ENCODE measurements around the gene NTNG1.

Gene NTNG1

DNA sequence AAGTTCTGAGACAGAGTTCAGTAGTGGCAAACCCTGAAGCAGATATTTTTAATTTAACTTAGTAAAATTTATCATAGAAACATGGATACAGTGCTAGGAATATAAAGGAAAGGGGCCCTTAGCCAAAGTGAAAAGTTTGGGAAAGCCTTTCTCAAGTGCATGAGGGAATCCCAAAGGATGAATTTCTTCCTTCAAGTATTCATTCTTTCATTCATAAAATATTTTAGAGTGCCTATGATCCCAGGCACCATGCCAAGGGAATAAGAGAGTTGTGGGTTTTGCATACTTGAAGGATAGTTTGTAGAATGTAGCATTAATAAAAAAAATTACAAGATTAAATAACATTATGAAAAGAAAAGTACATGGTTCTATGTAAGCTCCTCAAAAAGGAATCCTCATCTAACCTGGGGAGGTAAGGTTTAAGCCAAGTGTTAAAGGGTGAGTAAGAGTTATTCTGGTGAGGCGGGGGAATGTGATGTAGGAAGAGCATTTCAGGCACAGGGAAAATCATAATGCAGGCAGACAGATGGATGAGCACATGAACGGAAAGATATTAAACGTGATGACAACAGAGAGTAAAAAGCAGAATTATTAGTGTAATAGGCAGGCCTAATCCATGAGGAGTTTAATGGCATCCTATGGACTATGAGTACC lies 40.4 kb upstream of the NTNG1 start:
- Histone ChIP-seq H3K4me3 (ENCODE audit: low read depth, low read length) (no peak overlapping the region), H3K4me1 (no peaks in the 10 kb centered on the region), H3K27me3 (no peaks in the 10 kb centered on the region), H3K36me3 (no peaks in the 10 kb centered on the region), H3K9me3 (no peaks in the 10 kb centered on the region)
- no peak for DNase-seq
- TF ChIP-seq, protein P1, sequence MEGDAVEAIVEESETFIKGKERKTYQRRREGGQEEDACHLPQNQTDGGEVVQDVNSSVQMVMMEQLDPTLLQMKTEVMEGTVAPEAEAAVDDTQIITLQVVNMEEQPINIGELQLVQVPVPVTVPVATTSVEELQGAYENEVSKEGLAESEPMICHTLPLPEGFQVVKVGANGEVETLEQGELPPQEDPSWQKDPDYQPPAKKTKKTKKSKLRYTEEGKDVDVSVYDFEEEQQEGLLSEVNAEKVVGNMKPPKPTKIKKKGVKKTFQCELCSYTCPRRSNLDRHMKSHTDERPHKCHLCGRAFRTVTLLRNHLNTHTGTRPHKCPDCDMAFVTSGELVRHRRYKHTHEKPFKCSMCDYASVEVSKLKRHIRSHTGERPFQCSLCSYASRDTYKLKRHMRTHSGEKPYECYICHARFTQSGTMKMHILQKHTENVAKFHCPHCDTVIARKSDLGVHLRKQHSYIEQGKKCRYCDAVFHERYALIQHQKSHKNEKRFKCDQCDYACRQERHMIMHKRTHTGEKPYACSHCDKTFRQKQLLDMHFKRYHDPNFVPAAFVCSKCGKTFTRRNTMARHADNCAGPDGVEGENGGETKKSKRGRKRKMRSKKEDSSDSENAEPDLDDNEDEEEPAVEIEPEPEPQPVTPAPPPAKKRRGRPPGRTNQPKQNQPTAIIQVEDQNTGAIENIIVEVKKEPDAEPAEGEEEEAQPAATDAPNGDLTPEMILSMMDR (IDR thresholded peaks at IDR 0.05; ENCODE audit: low read depth, low read length) = no peak

DNA sequence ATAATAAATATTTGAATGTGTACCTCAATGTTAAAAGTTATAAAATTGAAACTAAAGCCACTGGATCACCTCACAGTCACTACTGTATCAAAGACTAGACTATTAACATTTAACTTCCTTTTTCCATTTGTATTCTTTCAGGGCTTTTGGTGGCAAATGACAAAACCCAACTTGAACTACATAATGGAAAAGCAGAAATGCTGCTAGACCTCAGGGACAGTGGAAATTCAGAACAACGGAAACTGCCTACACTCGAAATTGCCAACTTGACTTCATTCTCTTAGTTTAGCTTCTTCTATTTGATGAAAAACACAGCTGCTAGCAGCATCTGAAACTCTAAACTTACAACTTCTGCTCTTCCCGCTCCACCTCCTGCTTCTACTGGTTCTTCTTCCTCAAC lies 34.9 kb upstream of the NTNG1 start:
- Histone ChIP-seq H3K9me3 (no peaks in the 10 kb centered on the region), H3K4me3 (ENCODE audit: low read depth, low read length) (no peak overlapping the region), H3K36me3 (no peaks in the 10 kb centered on the region), H3K27me3 (no peaks in the 10 kb centered on the region), H3K4me1 (no peaks in the 10 kb centered on the region)
- TF ChIP-seq, protein P1 (IDR thresholded peaks at IDR 0.05; ENCODE audit: low read depth, low read length) = no peak
- DNase-seq = no peak

DNA sequence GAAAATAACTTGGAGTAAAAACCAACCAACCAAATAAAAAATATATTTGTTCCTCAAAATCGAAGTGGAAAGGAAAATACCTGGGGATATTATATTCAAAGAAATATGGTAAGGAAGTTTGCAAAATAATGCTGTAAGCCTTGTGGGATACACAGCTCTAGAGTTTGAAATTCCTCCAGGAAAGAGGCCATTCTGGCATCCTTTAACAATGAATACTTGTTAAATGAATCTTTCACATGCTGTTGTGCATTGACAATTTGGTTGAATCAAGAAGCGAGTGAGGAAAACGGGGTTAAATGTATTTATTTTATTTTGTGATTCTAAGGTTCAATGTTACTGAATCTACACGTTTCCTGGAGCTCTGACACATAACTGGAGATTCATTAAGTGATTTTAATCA lies 30.5 kb upstream of the NTNG1 start:
- no peak for DNase-seq
- Histone ChIP-seq H3K4me3 (ENCODE audit: low read depth, low read length) (no peak overlapping the region), H3K27me3 (no peaks in the 10 kb centered on the region), H3K9me3 (no peaks in the 10 kb centered on the region), H3K36me3 (no peaks in the 10 kb centered on the region), H3K4me1 (no peaks in the 10 kb centered on the region)
- TF ChIP-seq, protein P1 (IDR thresholded peaks at IDR 0.05; ENCODE audit: low read depth, low read length) = no peak

DNA sequence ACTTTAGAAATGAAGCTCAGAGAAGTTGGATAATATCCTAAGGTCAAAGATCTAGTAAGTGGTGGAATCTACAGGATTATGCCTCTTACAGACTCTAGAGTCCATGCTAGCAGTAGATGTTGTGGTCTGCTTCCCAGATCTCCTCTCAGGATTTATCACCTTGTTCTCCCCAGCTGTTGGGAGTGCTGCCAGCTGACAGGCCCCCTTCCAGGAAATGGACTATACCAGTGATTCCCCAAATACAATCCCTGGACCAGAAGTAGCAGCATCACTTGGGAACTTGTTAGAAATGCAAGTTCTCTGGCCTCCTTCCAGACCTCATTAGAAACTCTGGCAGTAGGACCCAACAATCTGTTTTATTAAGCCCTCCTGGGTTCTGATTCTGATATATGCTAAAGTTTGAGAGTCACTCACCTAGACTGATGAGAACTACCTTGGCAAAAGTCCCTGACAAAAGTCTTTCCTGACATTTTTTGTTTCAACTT lies 24.5 kb upstream of the NTNG1 start:
- no peaks in the 10 kb centered on the region for H3K4me1 ChIP-seq
- H3K4me3 ChIP-seq (ENCODE audit: low read depth, low read length) = no peak overlapping the region
- no peaks in the 10 kb centered on the region for H3K36me3 ChIP-seq
- TF ChIP-seq, protein P1 (IDR thresholded peaks at IDR 0.05; ENCODE audit: low read depth, low read length) = no peak
- H3K27me3 ChIP-seq = no peaks in the 10 kb centered on the region
- DNase-seq = no peak
- H3K9me3 ChIP-seq = no peaks in the 10 kb centered on the region

DNA sequence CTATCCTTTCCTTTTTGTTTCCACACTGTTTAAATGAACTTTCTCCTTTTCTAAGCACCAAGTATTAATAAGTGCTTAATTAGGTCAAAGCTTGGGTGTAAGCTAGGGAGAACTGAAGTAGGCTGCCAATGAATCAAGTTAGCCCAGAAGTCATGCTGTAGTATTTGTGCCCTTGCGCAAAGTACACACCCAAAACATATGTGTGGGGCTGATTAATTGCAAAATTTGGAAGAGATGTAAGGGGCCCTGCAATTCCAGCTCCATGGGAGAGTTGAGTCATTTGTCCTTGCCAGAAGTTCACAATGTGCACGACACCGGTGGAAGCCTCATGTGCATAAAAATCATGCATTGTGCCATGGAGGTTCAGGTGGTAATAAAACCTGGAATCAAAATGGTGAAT lies 18.6 kb upstream of the NTNG1 start:
- H3K4me1 ChIP-seq = no peaks in the 10 kb centered on the region
- no peaks in the 10 kb centered on the region for H3K27me3 ChIP-seq
- TF ChIP-seq, protein P1 (IDR thresholded peaks at IDR 0.05; ENCODE audit: low read depth, low read length) = no peak

DNA sequence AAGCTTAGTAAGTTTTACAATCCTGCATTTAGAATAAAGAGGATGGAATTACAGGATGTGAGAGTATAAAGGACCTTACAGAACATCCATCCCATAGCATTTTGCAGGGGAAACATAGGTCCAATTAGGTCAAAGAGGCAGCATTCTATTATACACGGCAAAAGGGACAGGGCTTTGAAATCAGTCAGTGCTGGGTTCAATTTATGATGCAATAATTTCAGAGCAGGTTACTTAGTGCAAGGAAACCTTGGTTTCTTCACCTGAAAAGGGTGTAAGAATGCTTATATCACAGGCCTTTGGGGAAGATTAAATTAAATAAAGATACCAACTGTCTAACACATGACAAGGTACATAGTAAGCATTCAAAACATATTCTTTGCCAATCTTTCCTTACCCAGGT lies 17.1 kb upstream of the NTNG1 start:
- Histone ChIP-seq H3K36me3 (no peaks in the 10 kb centered on the region), H3K9me3 (no peaks in the 10 kb centered on the region), H3K27me3 (no peaks in the 10 kb centered on the region), H3K4me1 (peaks cover 4% of the 10 kb centered on the region; the same call in 1 of the 2 replicates), H3K4me3 (ENCODE audit: low read depth, low read length) (no peak overlapping the region)
- TF ChIP-seq, protein P1 (IDR thresholded peaks at IDR 0.05; ENCODE audit: low read depth, low read length) = no peak
- DNase-seq = no peak

More for the DNA sequence above, 18.6 kb upstream of the NTNG1 start:
- Histone ChIP-seq H3K4me3 (ENCODE audit: low read depth, low read length) (no peak overlapping the region), H3K36me3 (no peaks in the 10 kb centered on the region), H3K9me3 (no peaks in the 10 kb centered on the region)
- no peak for DNase-seq
